ENCODE results near the gene RBFOX1. TPM values are rescaled to one million over a fixed set of nuclear protein-coding genes. Genes with fewer than 3 reads are reported as not detected.

RBFOX1 gene
- polyA plus RNA-seq, 1 of the 3 experiments (the other 2 are of a cell fraction) = not detected

GRCh38 chr16:7404217-7404616, 71.6 kb downstream of the RBFOX1 start:
- H3K9me2 ChIP-seq = no peaks in the 10 kb centered on the region
- no peaks in the 10 kb centered on the region for H3F3A ChIP-seq (replicated peaks; ENCODE audit: insufficient read depth)
- H3K79me2 ChIP-seq (ENCODE audit: insufficient read depth) = no peaks in the 10 kb centered on the region
- no peak for DNase-seq
- H3K27ac ChIP-seq (ENCODE audit: low read depth in 2 of 2, low read length in 1 of 2) = no peak overlapping the region
- POLR2A ChIA-PET = no interaction called here
- H4K20me1 ChIP-seq (ENCODE audit: insufficient read depth) = no peaks in the 10 kb centered on the region
- H3K36me3 ChIP-seq (replicated peaks in 1 of 2; ENCODE audit: control insufficient read depth in 1 of 2, insufficient read depth in 2 of 2, low read length in 1 of 2) = no peaks in the 10 kb centered on the region
- no peak overlapping the region for H3K9ac ChIP-seq
- H3K9me3 ChIP-seq = no peaks in the 10 kb centered on the region; the same call in 1 of the 2 replicates
- CTCF ChIA-PET = interaction anchor here (0.7 to 1.3 kb wide), 2 partner anchors 9 to 37 kb away, joined by 3 to 4 read pairs; no protein-coding TSS in a partner anchor
- H3K4me3 ChIP-seq (ENCODE audit: low read depth in 2 of 2, low read length in 1 of 2) = no peak overlapping the region
- WGBS (ENCODE audit: low lambda C conversion rate) = 27% methylated on average over 5 of the region's 5 CpGs
- H3K4me1 ChIP-seq (ENCODE audit: control insufficient read depth in 1 of 2, insufficient read depth in 2 of 2, low read depth in 1 of 2, low read length in 1 of 2) = peaks cover 0 to 8% of the 10 kb centered on the region in 2 experiments; a peak in 1 of 4 replicates
- no peak overlapping the region for H2AFZ ChIP-seq (ENCODE audit: low read depth)
- TF ChIP-seq SMC3 (IDR thresholded peaks at IDR 0.05; ENCODE audit: low read depth, low read length) (no peak), RXRA (IDR thresholded peaks at IDR 0.05; ENCODE audit: borderline replicate concordance, low read depth) (no peak), NRF1 (IDR thresholded peaks at IDR 0.05; ENCODE audit: low read depth, low read length) (no peak), YY1 (IDR thresholded peaks at IDR 0.05; ENCODE audit: low read depth) (no peak), RCOR1 (IDR thresholded peaks at IDR 0.05; ENCODE audit: low read length) (no peak), EZH2phosphoT487 (IDR thresholded peaks at IDR 0.05; ENCODE audit: borderline replicate concordance, low read depth) (no peak), CHD2 (IDR thresholded peaks at IDR 0.05; ENCODE audit: low read length, partially characterized antibody) (no peak), TAF1 (IDR thresholded peaks at IDR 0.05; ENCODE audit: borderline replicate concordance, low read depth, low read length) (no peak), IRF3 (IDR thresholded peaks at IDR 0.05; ENCODE audit: low read depth, low read length) (no peak), JUND (IDR thresholded peaks at IDR 0.05) (no peak), POLR2AphosphoS5 (IDR thresholded peaks at IDR 0.05; ENCODE audit: low read depth, low read length) (no peak), TEAD4 (IDR thresholded peaks at IDR 0.05; ENCODE audit: borderline replicate concordance, insufficient read depth) (no peak), RFX5 (IDR thresholded peaks at IDR 0.05; ENCODE audit: low read length) (no peak), GATA2 (CRISPR knock-in tag; IDR thresholded peaks at IDR 0.05) (no peak), SIN3A (IDR thresholded peaks at IDR 0.05; ENCODE audit: borderline replicate concordance, low read depth, low read length) (no peak), EP300 (IDR thresholded peaks at IDR 0.05; ENCODE audit: borderline replicate concordance in 1 of 2, low read depth in 1 of 2, low read length in 1 of 2) (no peak)
- TF ChIP-seq, protein P1, sequence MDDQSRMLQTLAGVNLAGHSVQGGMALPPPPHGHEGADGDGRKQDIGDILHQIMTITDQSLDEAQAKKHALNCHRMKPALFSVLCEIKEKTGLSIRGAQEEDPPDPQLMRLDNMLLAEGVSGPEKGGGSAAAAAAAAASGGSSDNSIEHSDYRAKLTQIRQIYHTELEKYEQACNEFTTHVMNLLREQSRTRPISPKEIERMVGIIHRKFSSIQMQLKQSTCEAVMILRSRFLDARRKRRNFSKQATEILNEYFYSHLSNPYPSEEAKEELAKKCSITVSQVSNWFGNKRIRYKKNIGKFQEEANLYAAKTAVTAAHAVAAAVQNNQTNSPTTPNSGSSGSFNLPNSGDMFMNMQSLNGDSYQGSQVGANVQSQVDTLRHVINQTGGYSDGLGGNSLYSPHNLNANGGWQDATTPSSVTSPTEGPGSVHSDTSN (IDR thresholded peaks at IDR 0.05) = no peak
- TF ChIP-seq, protein P2, sequence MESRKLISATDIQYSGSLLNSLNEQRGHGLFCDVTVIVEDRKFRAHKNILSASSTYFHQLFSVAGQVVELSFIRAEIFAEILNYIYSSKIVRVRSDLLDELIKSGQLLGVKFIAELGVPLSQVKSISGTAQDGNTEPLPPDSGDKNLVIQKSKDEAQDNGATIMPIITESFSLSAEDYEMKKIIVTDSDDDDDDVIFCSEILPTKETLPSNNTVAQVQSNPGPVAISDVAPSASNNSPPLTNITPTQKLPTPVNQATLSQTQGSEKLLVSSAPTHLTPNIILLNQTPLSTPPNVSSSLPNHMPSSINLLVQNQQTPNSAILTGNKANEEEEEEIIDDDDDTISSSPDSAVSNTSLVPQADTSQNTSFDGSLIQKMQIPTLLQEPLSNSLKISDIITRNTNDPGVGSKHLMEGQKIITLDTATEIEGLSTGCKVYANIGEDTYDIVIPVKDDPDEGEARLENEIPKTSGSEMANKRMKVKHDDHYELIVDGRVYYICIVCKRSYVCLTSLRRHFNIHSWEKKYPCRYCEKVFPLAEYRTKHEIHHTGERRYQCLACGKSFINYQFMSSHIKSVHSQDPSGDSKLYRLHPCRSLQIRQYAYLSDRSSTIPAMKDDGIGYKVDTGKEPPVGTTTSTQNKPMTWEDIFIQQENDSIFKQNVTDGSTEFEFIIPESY (IDR thresholded peaks at IDR 0.05; ENCODE audit: borderline replicate concordance, low read depth) = no peak
- no peaks in the 10 kb centered on the region for H3K27me3 ChIP-seq (ENCODE audit: insufficient read depth)
- no peak overlapping the region for H3K4me2 ChIP-seq

Measured in SK-N-SH (cell line).